GM10248 (cell line): Measurements from ENCODE around the gene SCAMP5.

Experiments used
- CTCF ChIA-PET: fragments of 300-600 bp; sonication (Branson Sonifier 250); formaldehyde crosslinking; extraction: SDS; loops from one replicate; lab custom pipeline; 2021; ENCODE audit warnings: antibody characterized with exemption; lab: Yijun Ruan, JAX
- POLR2A ChIA-PET: fragments of 350-650 bp; sonication (Branson Sonifier 250); formaldehyde crosslinking; extraction: SDS; loops from one replicate; lab custom pipeline; 2020; ENCODE audit warnings: antibody characterized with exemption; lab: Yijun Ruan, JAX
- DNase-seq: peaks from one replicate; pipeline ENCODE4 v3.0.0; 2012; ENCODE audit errors: extremely low spot score
- CTCF ChIP-seq: IDR thresholded peaks from 2 replicates; pipeline ENCODE4 v1.5.1; 2012; ENCODE audit warnings: mild to moderate bottlenecking, low read depth; ENCODE audit errors: extremely low read depth, missing control alignments, control extremely low read depth

Gene SCAMP5

GRCh38 chr15:75044258-75044878 is 49.0 kb downstream of the SCAMP5 start:
- DNase-seq: no peak
- TF ChIP-seq CTCF: no peak
- POLR2A ChIA-PET: interaction anchor here (0.6 to 2.2 kb wide), 13 partner anchors 13 to 295 kb away, joined by 3 to 25 read pairs (median 6); partner anchors contain the start of genes C15orf39 and PPCDC
- CTCF ChIA-PET: interaction anchor here (0.8 to 4.7 kb wide), 29 partner anchors 9 to 324 kb away, joined by 3 to 54 read pairs (median 11); partner anchors contain the start of genes MAN2C1, PPCDC and SCAMP5

- POLR2A ChIA-PET: interaction anchor here (0.6 kb wide), 1 partner anchor 155 kb away, joined by 3 read pairs; no protein-coding TSS in a partner anchor
- DNase-seq: no peak
- TF ChIP-seq CTCF: no peak
- CTCF ChIA-PET: interaction anchor here (0.8 to 4.7 kb wide), 10 partner anchors 10 to 161 kb away, joined by 3 to 52 read pairs (median 9); no protein-coding TSS in a partner anchor
These were observed 50.1 kb downstream of the SCAMP5 start for GRCh38 chr15:75045332-75046015.

GRCh38 chr15:75048394-75048793 is 53.0 kb downstream of the SCAMP5 start:
- DNase-seq: no peak
- ChIA-PET POLR2A (interaction anchor here (0.7 kb wide), 1 partner anchor 123 kb away, joined by 3 read pairs; no protein-coding TSS in a partner anchor), CTCF (no interaction called here)
- TF ChIP-seq CTCF: no peak

GRCh38 chr15:75049392-75049791 is 54.0 kb downstream of the SCAMP5 start:
- POLR2A ChIA-PET: no interaction called here

GRCh38 chr15:75050283-75050682 is 54.9 kb downstream of the SCAMP5 start:
- ChIA-PET POLR2A (no interaction called here), CTCF (interaction anchor here (1.4 to 2.1 kb wide), 2 partner anchors 8 to 11 kb away, joined by 4 to 9 read pairs; no protein-coding TSS in a partner anchor)
- no peak for TF ChIP-seq CTCF

More at GRCh38 chr15:75049392-75049791, 54.0 kb downstream of the SCAMP5 start:
- CTCF ChIA-PET: interaction anchor here (1.2 to 2.1 kb wide), 3 partner anchors 9 to 20 kb away, joined by 3 to 9 read pairs (median 4); no protein-coding TSS in a partner anchor
- no peak for TF ChIP-seq CTCF
- no peak for DNase-seq

GRCh38 chr15:75051191-75051608 is 55.8 kb downstream of the SCAMP5 start:
- ChIA-PET POLR2A (no interaction called here), CTCF (interaction anchor here (2.1 to 3.6 kb wide), 2 partner anchors 8 to 10 kb away, joined by 9 to 18 read pairs; no protein-coding TSS in a partner anchor)
- TF ChIP-seq CTCF: no peak
- no peak for DNase-seq

More at GRCh38 chr15:75050283-75050682, 54.9 kb downstream of the SCAMP5 start:
- no peak for DNase-seq
